H1 (cell line): ENCODE results near the gene NMRAL1. TPM values are rescaled to one million over a fixed set of nuclear protein-coding genes. Genes with fewer than 3 reads are reported as not detected.

Source experiments
- CTCF ChIA-PET: fragments of 300-600 bp; sonication (Branson Sonifier 250); formaldehyde crosslinking; loops from one replicate; lab custom pipeline; 2021; ENCODE audit not compliant: partially characterized antibody; lab: Charles Lee
- POLR2A ChIA-PET: fragments of 300-600 bp; sonication (Branson Sonifier 250); formaldehyde crosslinking; loops from one replicate; lab custom pipeline; 2021; ENCODE audit warnings: inconsistent platforms; ENCODE audit not compliant: partially characterized antibody; lab: Charles Lee
- DNase-seq, 2 experiments: peaks; one replicate each; pipeline versions ENCODE4 v3.0.0 to v3.0.0-alpha.2; 2010 to 2022; ENCODE audit warnings: low spot score in 2 of 2, low read depth in 1 of 2, mixed read lengths in 1 of 2
- FAIRE-seq: peaks from 2 replicates; lab custom pipeline; 2011; peaks lifted over from hg19 to GRCh38; lab: Jason Lieb, UNC
- H2AFZ ChIP-seq: 2 replicates; pipeline ENCODE4 v1.8.1; 2012; ENCODE audit warnings: low read length, inconsistent platforms
- H2AK5ac ChIP-seq: 2 replicates; pipeline ENCODE4 v1.6.1; 2013; ENCODE audit warnings: low read depth, low read length
- H2BK120ac ChIP-seq: replicated peaks from 2 replicates; pipeline ENCODE3; 2013; ENCODE audit warnings: low read depth, low read length, inconsistent platforms
- H2BK12ac ChIP-seq: 2 replicates; pipeline ENCODE4 v1.6.1; 2013; ENCODE audit warnings: low read depth, low read length
- H2BK15ac ChIP-seq: 2 replicates; pipeline ENCODE4 v1.6.1; 2013; ENCODE audit warnings: low read length
- H2BK20ac ChIP-seq: 2 replicates; pipeline ENCODE4 v1.6.1; 2013; ENCODE audit warnings: low read length
- H2BK5ac ChIP-seq: 2 replicates; pipeline ENCODE4 v1.6.1; 2013; ENCODE audit warnings: low read depth, low read length
- H3K14ac ChIP-seq: 2 replicates; pipeline ENCODE4 v1.6.1; 2013; ENCODE audit warnings: inconsistent platforms; ENCODE audit not compliant: insufficient read length
- H3K18ac ChIP-seq: 2 replicates; pipeline ENCODE4 v1.6.1; 2013; ENCODE audit warnings: low read length; ENCODE audit errors: extremely low read depth
- H3K23ac ChIP-seq: 2 replicates; pipeline ENCODE4 v1.6.1; 2013; ENCODE audit warnings: inconsistent platforms; ENCODE audit not compliant: insufficient read length
- H3K23me2 ChIP-seq: 2 replicates; pipeline ENCODE4 v1.6.1; 2013; ENCODE audit warnings: low read depth, low read length
- H3K27ac ChIP-seq: 2 replicates; pipeline ENCODE4 v1.6.1; 2011; ENCODE audit warnings: low read depth, low read length, inconsistent platforms
- H3K27me3 ChIP-seq, 4 experiments: replicated peaks in 1 of 4; 1 replicate in 1 of 4; 2 replicates in 3 of 4; pipeline versions ENCODE4 v1.6.1 to v1.8.1; 2011 to 2013; ENCODE audit warnings: low read length in 3 of 4, mild to moderate bottlenecking in 3 of 4, inconsistent platforms in 2 of 4, mixed read lengths in 2 of 4, moderate library complexity in 1 of 4; ENCODE audit not compliant: control insufficient read depth in 3 of 4, insufficient read depth in 3 of 4; ENCODE audit errors: extremely low read depth in 1 of 4
- H3K36me3 ChIP-seq, 4 experiments: 2 replicates each; pipeline versions ENCODE4 v1.6.1 to v1.8.1; 2011 to 2013; ENCODE audit warnings: mild to moderate bottlenecking in 4 of 4, low read length in 3 of 4, moderate library complexity in 2 of 4, control low read depth in 1 of 4, inconsistent platforms in 1 of 4; ENCODE audit not compliant: insufficient read depth in 4 of 4, control insufficient read depth in 2 of 4
- H3K4ac ChIP-seq: replicated peaks from 2 replicates; pipeline ENCODE3; 2013; ENCODE audit warnings: low read length, low read depth, mixed read lengths, inconsistent platforms; ENCODE audit not compliant: insufficient read length
- H3K4me1 ChIP-seq, 4 experiments: replicated peaks in 1 of 4; 1 replicate in 1 of 4; 2 replicates in 3 of 4; pipeline versions ENCODE4 v1.6.1 to v1.8.1; 2011 to 2013; ENCODE audit warnings: low read length in 3 of 4, inconsistent platforms in 2 of 4, mixed read lengths in 1 of 4; ENCODE audit not compliant: insufficient read depth in 4 of 4, control insufficient read depth in 3 of 4
- H3K4me2 ChIP-seq, 2 experiments: 2 replicates each; pipeline versions ENCODE4 v1.6.1 to v1.8.1; 2011 to 2013; ENCODE audit warnings: low read depth in 2 of 2, low read length in 2 of 2, control low read depth in 1 of 2, inconsistent platforms in 1 of 2, mild to moderate bottlenecking in 1 of 2; ENCODE audit not compliant: insufficient read depth in 1 of 2
- H3K4me3 ChIP-seq, 4 experiments: fragments of 200-600, 300-600 bp in 1 of 4; sonication (generic), shearing (Covaris generic), sonication (Bioruptor Twin) in 1 of 4; 2 replicates each; pipeline versions ENCODE4 v1.5.1 to v1.8.1; 2011 to 2016; ENCODE audit warnings: low read length in 4 of 4, low read depth in 3 of 4, control low read depth in 2 of 4, inconsistent platforms in 2 of 4, mild to moderate bottlenecking in 2 of 4, mixed read lengths in 1 of 4, moderate library complexity in 1 of 4; ENCODE audit not compliant: insufficient read depth in 2 of 4; ENCODE audit errors: extremely low read depth in 1 of 4
- H3K56ac ChIP-seq: replicated peaks from 2 replicates; pipeline ENCODE3; 2013; ENCODE audit warnings: low read depth, mild to moderate bottlenecking, mixed read lengths, low read length, inconsistent platforms; ENCODE audit not compliant: insufficient read length
- H3K79me1 ChIP-seq: 2 replicates; pipeline ENCODE4 v1.6.1; 2013; ENCODE audit warnings: low read depth, low read length, control low read depth
- H3K79me2 ChIP-seq, 2 experiments: 2 replicates each; pipeline versions ENCODE4 v1.6.1 to v1.8.1; 2012 to 2013; ENCODE audit warnings: low read length in 2 of 2, mild to moderate bottlenecking in 2 of 2, inconsistent platforms in 1 of 2; ENCODE audit not compliant: insufficient read depth in 2 of 2, control insufficient read depth in 1 of 2
- H3K9ac ChIP-seq, 4 experiments: replicated peaks in 1 of 4; 1 replicate in 1 of 4; 2 replicates in 3 of 4; pipeline versions ENCODE4 v1.6.1 to v1.8.1; 2011 to 2013; ENCODE audit warnings: low read depth in 3 of 4, low read length in 3 of 4, control low read depth in 2 of 4, mild to moderate bottlenecking in 2 of 4, moderate library complexity in 2 of 4, inconsistent platforms in 1 of 4; ENCODE audit errors: extremely low read depth in 1 of 4
- H3K9me3 ChIP-seq, 2 experiments: 2 replicates each; pipeline versions ENCODE4 v1.6.1 to v1.8.1; 2012 to 2013; ENCODE audit warnings: mild to moderate bottlenecking in 2 of 2, moderate library complexity in 2 of 2, control low read depth in 1 of 2, inconsistent platforms in 1 of 2, low read depth in 1 of 2, low read length in 1 of 2, mixed read lengths in 1 of 2; ENCODE audit not compliant: insufficient read depth in 2 of 2
- H4K20me1 ChIP-seq, 2 experiments: replicated peaks in 1 of 2; 2 replicates each; pipeline versions ENCODE3 to v1.8.1; 2011 to 2013; ENCODE audit warnings: inconsistent platforms in 2 of 2, low read length in 2 of 2, mild to moderate bottlenecking in 1 of 2; ENCODE audit not compliant: insufficient read depth in 2 of 2, control insufficient read depth in 1 of 2
- H4K5ac ChIP-seq: 2 replicates; pipeline ENCODE4 v1.6.1; 2013; ENCODE audit warnings: low read length, low read depth, mixed read lengths, inconsistent platforms; ENCODE audit not compliant: insufficient read length
- H4K8ac ChIP-seq: 2 replicates; pipeline ENCODE4 v1.8.0; 2013; ENCODE audit warnings: mild to moderate bottlenecking, moderate library complexity, low read length, inconsistent platforms; ENCODE audit not compliant: insufficient read depth; ENCODE audit errors: extremely low read depth
- H4K91ac ChIP-seq: replicated peaks from 2 replicates; pipeline ENCODE3; 2013; ENCODE audit warnings: low read length, mixed read lengths, inconsistent platforms; ENCODE audit not compliant: insufficient read length
- MAFK ChIP-seq: IDR thresholded peaks from 2 replicates; pipeline ENCODE4 v1.6.1; 2012; ENCODE audit warnings: low read depth, mild to moderate bottlenecking, improper control_type of control experiment, low read length
- POLR2A ChIP-seq, 2 experiments: IDR thresholded peaks; 1 replicate in 1 of 2; 2 replicates in 1 of 2; pipeline ENCODE4 v1.6.1; 2011; ENCODE audit warnings: low read depth in 2 of 2, low read length in 2 of 2, mild to moderate bottlenecking in 2 of 2; ENCODE audit errors: control extremely low read depth in 1 of 2
- WGBS, 2 experiments: shearing (Covaris generic) in 1 of 2; methylation state at CpG; one replicate each; pipeline versions ENCODE4 v1.1.6 to v1.1.7; 2013 to 2015; ENCODE audit warnings: low lambda C conversion rate in 2 of 2, mixed read lengths in 2 of 2, inconsistent platforms in 1 of 2, low coverage in 1 of 2, missing lambda C conversion rate in 1 of 2; ENCODE audit not compliant: insufficient replicate concordance in 2 of 2, insufficient coverage in 1 of 2, insufficient read length in 1 of 2; ENCODE audit errors: extremely low coverage in 1 of 2, missing lambda C conversion rate in 1 of 2; 5-methylcytosine and 5-hydroxymethylcytosine counted together
- polyA plus RNA-seq, 7 experiments: library from polyadenylated mRNA; depleted of rRNA in 3 of 7; stranded (reverse) in 5 of 7; unstranded in 2 of 7; fragments of >200 nt in 5 of 7; fragments of 200-250 nt in 2 of 7; gene quantifications; 1 replicate in 5 of 7; 2 replicates in 1 of 7; 4 replicates in 1 of 7; pipeline versions ENCODE4 v1.2.1 to v1.2.3, GENCODE V29; 2011 to 2013; ENCODE audit warnings: missing spikeins in 2 of 7, mixed read lengths in 2 of 7
- total RNA-seq: library from RNA; stranded (reverse); fragmentation: NEBNext Ultra II Directional; extraction: Animal tissue kit (Norgen Biotek cat#: 25700); gene quantifications from 2 replicates; pipeline ENCODE4 v1.2.1, GENCODE V29; 2021

Gene NMRAL1
- total and polyA plus RNA-seq, 2 of the 8 experiments (the other 6 are each of a cell fraction or from before 2014, with no cell fraction given): 66.8 to 143 TPM

GRCh38 chr16:4510747-4511426 lies 36.5 kb upstream of the NMRAL1 start:
- Histone ChIP-seq H3K23me2 (no peaks in the 10 kb centered on the region), H3K4me1 (peaks cover 0 to 5% (median 2%) of the 10 kb centered on the region in 4 experiments; a peak in 6 of 7 replicates), H2BK5ac (no peak overlapping the region), H3K36me3 (peaks cover 10 to 20% (median 16%) of the 10 kb centered on the region in 4 experiments; a peak in 6 of 8 replicates), H3K56ac (no peak overlapping the region), H4K20me1 (peaks cover 6 to 19% of the 10 kb centered on the region in 2 experiments), H2AFZ (no peak overlapping the region), H2BK12ac (0 out of 2 replicates have a peak overlapping the region, but pooled peaks have one; percentile 35), H4K5ac (no peak overlapping the region), H3K27me3 (no peaks in the 10 kb centered on the region), H2BK20ac (no peak overlapping the region), H3K27ac (no peak overlapping the region), H4K8ac (no peak overlapping the region), H3K4ac (no peak overlapping the region), H3K9ac (no peak overlapping the region), H3K4me2 (no peak overlapping the region), H3K9me3 (no peaks in the 10 kb centered on the region), H2BK120ac (no peak overlapping the region), H3K4me3 (no peak overlapping the region), H3K79me2 (peaks cover 0 to 4% of the 10 kb centered on the region in 2 experiments; a peak in 1 of 4 replicates), H3K79me1 (no peaks in the 10 kb centered on the region; the same call in 1 of the 2 replicates), H2AK5ac (no peak overlapping the region), H3K18ac (no peak overlapping the region), H3K14ac (no peak overlapping the region), H3K23ac (no peak overlapping the region), H2BK15ac (no peak overlapping the region), H4K91ac (no peak overlapping the region)
- ChIA-PET POLR2A (interaction anchor here (1.2 to 1.8 kb wide), 4 partner anchors 10 to 102 kb away, joined by 3 to 5 read pairs (median 4); partner anchors contain the start of gene CDIP1), CTCF (interaction anchor here (1.0 to 35.4 kb wide), 16 partner anchors 10 to 445 kb away, joined by 3 to 968 read pairs (median 4); partner anchors contain the start of genes C16orf96, CDIP1, HMOX2 and MGRN1)
- TF ChIP-seq MAFK (no peak), POLR2A (IDR thresholded peaks at IDR 0.05; ENCODE audit: control extremely low read depth in 1 of 2, low read depth in 2 of 2, low read length in 2 of 2) (0 out of 3 replicates have a peak, but pooled peaks of 1 of the 2 experiments have one; percentile 37)
- DNase-seq (no peak), FAIRE-seq (no peak)
- 86% methylated on average over 14 of the region's 14 CpGs; no CpG with 5 or more reads in 1 of the 2 experiments for whole genome bisulfite sequencing, 2 experiments
